Measurements from ENCODE around the gene MSH6. TPM values are rescaled to one million over a fixed set of nuclear protein-coding genes. Genes with fewer than 3 reads are reported as not detected.

MSH6 gene
- total RNA-seq, 1 donor = 82.5 TPM

DNA sequence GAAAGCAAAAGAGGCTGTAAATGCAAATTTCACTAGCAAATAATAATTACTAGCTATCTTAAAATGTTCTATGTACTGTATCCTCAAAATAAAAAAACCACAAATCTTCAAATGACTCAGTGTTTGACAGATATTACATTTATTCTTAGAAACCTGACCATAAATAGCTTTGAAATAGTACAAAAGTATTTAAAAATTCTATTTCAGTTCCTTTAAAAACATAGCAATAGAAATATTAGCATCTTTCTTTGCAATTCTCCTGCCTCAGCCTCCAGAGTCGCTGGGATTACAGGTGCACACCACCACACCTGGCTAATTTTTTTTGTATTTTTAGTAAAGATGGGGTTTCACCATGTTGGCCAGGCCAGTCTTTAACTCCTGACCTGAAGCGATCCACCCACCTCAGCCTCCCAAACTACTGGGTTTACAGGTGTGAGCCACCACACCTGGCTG is 50.6 kb downstream of the MSH6 start:
- no peak overlapping the region for H3K4me3 ChIP-seq (ENCODE audit: low read depth, low read length)
- no peak for TF ChIP-seq CTCF (IDR thresholded peaks at IDR 0.05; ENCODE audit: insufficient read depth, low read length)
- no peak for DNase-seq (ENCODE audit: low read depth)

GRCh38 chr2:47838249-47838648 is 55.3 kb downstream of the MSH6 start:
- no peak for TF ChIP-seq CTCF (IDR thresholded peaks at IDR 0.05; ENCODE audit: insufficient read depth, low read length)
- H3K4me3 ChIP-seq (ENCODE audit: low read depth, low read length) = no peak overlapping the region
- DNase-seq (ENCODE audit: low read depth) = no peak

GRCh38 chr2:47838686-47839085 is 55.7 kb downstream of the MSH6 start:
- no peak for TF ChIP-seq CTCF (IDR thresholded peaks at IDR 0.05; ENCODE audit: insufficient read depth, low read length)
- DNase-seq (ENCODE audit: low read depth) = no peak
- H3K4me3 ChIP-seq (ENCODE audit: low read depth, low read length) = no peak overlapping the region

DNA sequence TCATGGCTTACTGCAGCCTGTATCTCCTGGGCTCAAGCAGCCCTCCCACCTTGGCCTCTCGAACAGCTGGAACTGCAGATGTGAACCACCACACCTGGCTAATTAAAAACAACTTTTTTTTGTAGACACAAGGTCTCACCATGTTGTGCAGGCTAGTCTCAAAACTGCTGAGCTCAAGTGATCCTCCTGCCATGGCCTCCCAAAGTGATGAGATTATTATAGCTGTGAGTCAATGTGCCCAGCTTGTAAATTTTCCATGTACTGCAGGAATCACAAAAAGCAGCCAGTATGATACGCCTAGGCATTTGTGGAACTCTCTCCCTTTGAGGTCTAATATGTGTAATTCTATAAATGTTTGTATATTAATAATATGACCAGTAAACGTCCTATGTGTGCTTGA is 59.9 kb downstream of the MSH6 start:
- H3K4me3 ChIP-seq (ENCODE audit: low read depth, low read length) = no peak overlapping the region
- TF ChIP-seq CTCF (IDR thresholded peaks at IDR 0.05; ENCODE audit: insufficient read depth, low read length) = no peak
- no peak for DNase-seq (ENCODE audit: low read depth)

GRCh38 chr2:47843407-47843806 is 60.5 kb downstream of the MSH6 start:
- H3K4me3 ChIP-seq (ENCODE audit: low read depth, low read length) = no peak overlapping the region
- no peak for DNase-seq (ENCODE audit: low read depth)
- no peak for TF ChIP-seq CTCF (IDR thresholded peaks at IDR 0.05; ENCODE audit: insufficient read depth, low read length)

- no peak for DNase-seq (ENCODE audit: low read depth)
- no peak overlapping the region for H3K4me3 ChIP-seq (ENCODE audit: low read depth, low read length)
- no peak for TF ChIP-seq CTCF (IDR thresholded peaks at IDR 0.05; ENCODE audit: insufficient read depth, low read length)
These were observed 61.2 kb downstream of the MSH6 start for GRCh38 chr2:47844162-47844561.

DNA sequence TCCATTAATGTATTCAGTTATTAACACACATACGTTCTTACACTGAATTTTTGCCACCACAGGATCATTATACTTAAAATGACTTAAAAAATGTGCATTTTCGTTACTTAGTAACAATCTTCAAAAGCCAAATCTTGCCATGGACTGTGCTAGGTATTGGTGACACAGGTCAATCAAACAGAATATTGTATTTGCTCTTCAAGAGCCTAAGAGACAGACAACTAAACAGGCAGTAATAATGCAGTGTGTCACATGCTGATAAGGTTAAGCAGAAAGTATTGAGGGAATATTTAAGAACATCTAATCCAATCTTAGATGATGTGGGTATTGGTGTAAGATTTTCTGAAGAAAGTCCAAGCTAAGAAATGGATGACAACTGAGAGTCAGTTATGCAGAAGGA is 66.4 kb downstream of the MSH6 start:
- no peak for TF ChIP-seq CTCF (IDR thresholded peaks at IDR 0.05; ENCODE audit: insufficient read depth, low read length)
- DNase-seq (ENCODE audit: low read depth) = no peak
- no peak overlapping the region for H3K4me3 ChIP-seq (ENCODE audit: low read depth, low read length)
